ENCODE data around the gene LYAR.
A peak's percentile ranks its signal among the peaks of the same experiment; 100 is the strongest.
"Not testable (repeated sequence)": the region's sequence is repeated elsewhere in the genome, so short reads cannot be mapped to it uniquely, and the experiment has no call there.

Gene LYAR

DNA sequence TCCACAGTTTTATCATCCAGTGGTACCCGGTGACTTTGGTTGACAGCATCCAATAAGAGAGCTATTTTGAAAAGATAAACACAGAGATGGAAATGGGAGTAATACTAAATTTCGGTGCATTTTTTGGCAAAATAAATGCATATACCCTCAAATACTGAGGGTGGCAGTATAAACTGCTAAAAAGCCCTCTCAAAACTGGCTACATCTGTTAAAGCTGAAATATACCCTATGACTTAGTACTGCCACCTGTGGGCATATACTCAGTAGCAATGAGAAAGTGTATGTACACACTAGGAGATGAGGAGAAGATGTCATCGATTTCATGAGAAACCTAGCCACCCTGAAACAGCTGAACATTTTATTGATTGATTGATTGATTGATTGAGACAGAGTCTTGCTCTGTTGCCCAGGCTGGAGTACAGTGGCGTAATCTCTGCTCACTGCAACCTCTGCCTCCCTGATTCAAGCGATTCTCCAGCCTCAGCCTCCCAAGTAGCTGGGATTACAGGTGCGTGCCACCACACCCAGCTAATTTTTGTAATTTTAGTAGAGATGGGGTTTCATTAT lies 29.7 kb downstream of the LYAR start:
- DNase-seq (ENCODE audit: low spot score) = peak; percentile 74

GRCh38 chr4:4259484-4260100 lies 30.4 kb downstream of the LYAR start:
- DNase-seq (ENCODE audit: low spot score) = peak; percentile 36

DNA sequence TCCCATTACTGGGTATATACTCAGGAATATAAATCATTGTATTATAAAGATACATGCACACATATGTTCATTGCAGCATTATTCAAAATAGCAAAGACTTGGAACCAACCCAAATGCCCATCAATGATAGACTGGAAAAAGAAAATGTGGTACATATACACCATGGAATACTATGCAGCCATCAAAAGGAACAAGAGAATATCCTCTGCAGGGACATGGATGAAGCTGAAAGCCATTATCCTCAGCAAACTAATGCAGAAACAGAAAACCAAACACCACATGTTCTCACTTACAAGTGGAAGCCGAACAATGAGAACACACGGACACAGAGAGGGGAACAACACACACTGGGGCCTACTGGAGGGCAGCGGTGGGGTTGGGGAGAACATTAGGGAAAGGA lies 32.2 kb downstream of the LYAR start:
- not testable (repeated sequence) for DNase-seq (ENCODE audit: low spot score)

DNA sequence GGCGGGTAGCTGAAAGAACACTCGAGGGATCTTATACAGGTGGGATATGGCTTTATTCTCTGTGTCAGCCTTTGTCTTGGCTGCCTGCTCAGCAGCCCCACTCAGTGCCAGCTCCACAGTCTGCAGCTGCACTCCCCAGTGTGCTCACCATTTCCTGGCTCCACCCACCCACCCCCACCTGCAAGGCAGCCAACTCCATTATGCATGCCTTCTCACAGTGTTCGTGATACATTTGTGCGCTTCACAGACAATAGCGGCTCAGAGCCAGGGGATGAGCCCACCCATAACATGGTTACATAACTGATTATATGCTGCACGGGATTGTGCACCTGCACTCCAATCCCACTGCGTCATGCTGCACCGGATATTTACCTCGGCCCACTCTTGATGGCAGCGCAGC lies 33.2 kb downstream of the LYAR start:
- DNase-seq (ENCODE audit: low spot score) = no peak

DNA sequence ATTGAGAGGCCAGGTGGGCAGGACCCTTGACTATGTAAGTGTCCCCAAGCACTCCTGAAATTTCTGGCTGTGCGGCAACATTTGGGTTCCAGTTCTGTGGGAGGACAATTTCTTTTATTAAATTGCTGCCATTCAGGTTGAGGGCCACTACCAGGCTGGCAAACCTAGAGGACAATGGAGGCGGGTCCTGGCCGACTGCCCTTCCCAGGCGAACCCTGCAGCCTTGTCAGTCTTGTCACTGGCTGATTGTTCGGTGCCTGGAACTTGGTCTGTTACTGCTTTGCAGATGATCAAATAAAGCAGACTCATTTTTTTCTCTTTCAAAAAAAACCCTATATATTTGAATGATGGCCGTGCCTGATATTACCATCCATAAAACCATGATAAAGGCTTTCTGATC lies 35.3 kb downstream of the LYAR start:
- no peak for DNase-seq (ENCODE audit: low spot score)

- DNase-seq (ENCODE audit: low spot score) = no peak
Observed at GRCh38 chr4:4254199-4254598, 35.8 kb downstream of the LYAR start.

DNA sequence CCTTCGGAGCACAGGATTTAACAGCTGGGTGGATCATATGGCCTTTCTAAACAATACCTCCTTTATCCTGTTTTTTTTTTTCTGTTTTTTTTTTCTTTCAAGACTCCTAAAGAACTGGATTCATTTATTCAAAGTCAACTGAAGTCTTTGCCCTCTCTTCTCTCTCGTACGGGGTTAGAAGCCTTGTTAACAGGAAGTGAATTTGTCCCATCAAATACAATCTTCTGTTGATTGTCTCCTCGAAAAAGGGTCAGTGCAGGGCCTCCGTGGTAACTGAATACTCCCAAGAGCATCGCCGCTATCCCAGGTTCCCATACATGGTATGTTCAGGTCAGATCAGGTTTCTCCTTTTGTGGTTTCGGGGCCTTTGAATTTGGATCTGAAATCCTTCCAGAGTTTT lies 40.1 kb downstream of the LYAR start:
- DNase-seq (ENCODE audit: low spot score) = no peak

DNA sequence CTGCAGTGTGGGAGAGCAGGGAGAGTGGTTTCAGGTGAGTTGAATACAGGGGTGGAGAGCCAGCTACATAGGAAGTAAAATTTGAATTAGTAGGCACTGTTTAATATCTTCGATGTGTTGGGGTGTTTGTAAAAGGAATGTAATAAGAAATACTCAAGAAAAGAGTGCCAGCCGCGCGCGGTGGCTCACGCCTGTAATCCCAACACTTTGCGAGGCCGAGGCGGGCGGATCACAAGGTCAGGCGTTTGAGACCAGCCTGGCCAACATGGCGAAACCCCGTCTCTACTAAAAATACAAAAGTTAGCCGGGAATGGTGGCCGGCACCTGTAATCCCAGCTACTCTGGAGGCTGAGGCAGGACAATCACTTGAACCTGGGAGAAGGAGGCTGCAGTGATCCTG lies 40.6 kb downstream of the LYAR start:
- not testable (repeated sequence) for DNase-seq (ENCODE audit: low spot score)

DNA sequence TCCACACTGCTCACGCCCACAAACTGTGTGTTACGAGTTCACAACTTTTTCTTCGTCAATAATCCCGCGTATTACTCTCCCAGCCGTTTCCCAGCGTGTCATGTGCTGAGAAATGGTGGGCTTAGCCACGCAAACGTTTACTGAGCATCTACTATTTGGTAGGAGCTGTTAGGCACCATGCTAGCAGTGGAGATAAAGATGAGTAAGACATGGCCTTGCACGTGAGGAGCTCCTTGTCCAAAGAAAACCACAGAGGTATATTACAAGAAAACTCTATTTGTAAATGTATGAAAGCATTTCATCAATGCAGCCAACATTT lies 41.1 kb downstream of the LYAR start:
- DNase-seq (ENCODE audit: low spot score) = no peak

GRCh38 chr4:4248029-4248884 lies 41.7 kb downstream of the LYAR start, which contains the start of gene TMEM128:
Gene TMEM128, minus strand, starts transcription at chr4:4248223. Its CDS starts 21 bp downstream, at chr4:4248202.
- peak; percentile 92 for DNase-seq (ENCODE audit: low spot score)

- no peak for DNase-seq (ENCODE audit: low spot score)
Observed at GRCh38 chr4:4247696-4248028, 42.3 kb downstream of the LYAR start.

- no peak for DNase-seq (ENCODE audit: low spot score)
Observed at GRCh38 chr4:4245172-4245571, 44.8 kb downstream of the LYAR start.

DNA sequence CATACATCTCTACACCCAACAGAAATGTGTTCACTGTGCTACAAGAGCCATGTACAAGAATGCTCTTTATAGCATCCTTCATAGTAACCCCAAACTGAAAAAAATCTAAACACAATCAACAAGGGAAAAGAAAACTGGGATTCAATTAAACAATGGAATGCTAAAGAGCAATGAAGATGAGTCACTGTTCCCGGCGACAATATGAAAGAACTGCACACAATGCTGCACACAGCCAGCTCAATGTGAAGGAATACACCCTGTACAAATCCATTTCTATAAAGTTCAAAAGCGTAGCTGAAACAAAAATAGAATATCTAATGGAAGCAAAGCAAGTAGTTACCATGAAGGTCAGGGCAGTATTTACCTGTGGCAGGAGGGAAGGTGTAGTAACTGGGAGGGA lies 50.4 kb downstream of the LYAR start:
- DNase-seq (ENCODE audit: low spot score) = not testable (repeated sequence)

GRCh38 chr4:4233610-4234009 lies 56.3 kb downstream of the LYAR start:
- no peak for DNase-seq (ENCODE audit: low spot score)

- no peak for DNase-seq (ENCODE audit: low spot score)
Observed at GRCh38 chr4:4228356-4228668, 61.6 kb downstream of the LYAR start.

DNA sequence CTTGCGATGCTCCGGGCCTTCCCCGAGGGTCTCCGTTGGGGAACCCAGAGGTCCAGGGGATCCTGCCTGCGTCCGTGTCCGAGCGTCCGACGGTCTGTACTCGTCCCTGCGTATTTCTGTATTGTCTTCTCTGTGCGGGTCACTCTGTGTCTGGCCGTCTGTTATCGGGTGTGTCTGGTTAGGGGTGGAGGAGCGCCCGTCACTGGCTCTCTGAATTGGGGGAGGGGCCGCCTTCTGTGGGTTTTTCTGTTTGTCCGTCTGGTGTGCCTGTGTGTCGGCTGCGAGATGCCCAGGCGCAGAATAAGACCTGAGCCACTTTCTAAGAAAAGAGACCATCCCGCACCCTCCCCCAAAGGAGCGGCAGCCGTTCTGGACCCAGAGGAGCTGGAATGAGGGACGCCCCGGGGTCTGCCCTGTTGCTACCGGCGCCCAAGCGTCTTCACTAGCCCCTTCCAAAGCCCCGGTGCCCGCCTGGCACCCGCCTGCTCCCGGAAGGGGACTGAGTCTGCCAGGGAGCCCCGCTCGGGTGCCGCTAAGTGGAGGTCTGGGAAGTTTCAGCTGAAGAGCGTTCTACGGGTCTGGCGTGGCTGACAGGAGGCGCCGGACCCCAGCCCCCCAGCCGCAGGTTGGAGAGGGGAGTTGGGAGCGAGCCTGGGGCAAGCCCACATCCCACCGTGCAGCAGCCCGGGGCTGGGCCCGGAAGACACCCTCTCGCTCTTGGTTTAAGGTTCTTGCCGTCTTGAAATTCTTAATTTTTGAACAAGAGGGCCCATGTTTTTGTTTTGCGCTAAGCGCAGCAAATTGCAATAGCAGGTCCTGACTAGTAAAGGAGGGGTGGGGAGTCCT lies 62.2 kb downstream of the LYAR start:
- no peak for DNase-seq (ENCODE audit: low spot score)

DNA sequence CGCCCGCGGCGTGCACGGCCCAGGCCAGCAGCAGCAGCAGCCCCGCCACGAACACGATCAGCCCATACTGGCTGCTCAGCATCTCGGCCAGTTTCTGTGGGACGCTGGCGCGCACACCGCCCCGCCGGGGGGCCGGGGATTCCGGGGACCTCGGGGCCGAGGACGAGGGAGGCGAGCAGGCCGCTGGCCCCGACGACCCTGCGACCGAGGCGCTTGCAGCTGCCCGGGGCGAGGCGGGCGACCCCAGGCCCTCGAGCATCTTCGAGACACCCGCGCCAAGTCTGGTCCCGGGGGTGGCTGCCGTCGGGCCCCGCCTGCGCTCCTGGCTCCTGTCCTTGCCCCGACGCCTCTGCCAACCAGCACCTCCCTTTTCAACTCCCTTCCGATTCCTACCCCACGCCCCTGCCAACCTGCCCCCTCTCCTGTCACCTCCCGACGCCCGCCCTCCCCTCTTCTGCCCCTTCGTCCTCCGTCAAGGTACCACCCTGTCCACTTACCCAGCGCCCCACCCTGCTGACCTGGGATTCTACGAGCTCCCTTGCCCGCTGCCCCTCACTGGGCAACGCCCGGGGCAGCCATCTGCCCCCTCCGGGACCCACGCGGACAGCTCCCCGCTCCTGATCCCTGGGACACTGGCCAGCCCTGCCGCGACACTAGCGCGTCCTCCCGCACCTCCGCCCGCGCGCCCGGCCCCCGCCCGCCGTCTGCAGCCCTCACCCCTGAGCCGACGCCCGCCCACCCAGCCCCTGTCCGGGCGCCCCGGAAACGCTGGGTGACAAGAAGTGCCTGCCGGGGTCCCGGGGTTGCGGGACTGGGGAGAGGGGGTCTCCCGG lies 63.1 kb downstream of the LYAR start, which contains the start of gene OTOP1:
TSS of gene OTOP1 (minus strand) at position 324 of the 833 bp plus-strand sequence. CDS start at position 259, 65 bp downstream.
- DNase-seq (ENCODE audit: low spot score) = no peak

- no peak for DNase-seq (ENCODE audit: low spot score)
Observed at GRCh38 chr4:4225915-4226605, 63.9 kb downstream of the LYAR start.

Measured in SW480 (cell line).